ENCODE data around the gene LIMS2. TPM values are rescaled to one million over a fixed set of nuclear protein-coding genes. Genes with fewer than 3 reads are reported as not detected.

LIMS2 gene
- total and polyA plus RNA-seq, 2 experiments from 2014 or later = 1.6 to 3.5 TPM

DNA sequence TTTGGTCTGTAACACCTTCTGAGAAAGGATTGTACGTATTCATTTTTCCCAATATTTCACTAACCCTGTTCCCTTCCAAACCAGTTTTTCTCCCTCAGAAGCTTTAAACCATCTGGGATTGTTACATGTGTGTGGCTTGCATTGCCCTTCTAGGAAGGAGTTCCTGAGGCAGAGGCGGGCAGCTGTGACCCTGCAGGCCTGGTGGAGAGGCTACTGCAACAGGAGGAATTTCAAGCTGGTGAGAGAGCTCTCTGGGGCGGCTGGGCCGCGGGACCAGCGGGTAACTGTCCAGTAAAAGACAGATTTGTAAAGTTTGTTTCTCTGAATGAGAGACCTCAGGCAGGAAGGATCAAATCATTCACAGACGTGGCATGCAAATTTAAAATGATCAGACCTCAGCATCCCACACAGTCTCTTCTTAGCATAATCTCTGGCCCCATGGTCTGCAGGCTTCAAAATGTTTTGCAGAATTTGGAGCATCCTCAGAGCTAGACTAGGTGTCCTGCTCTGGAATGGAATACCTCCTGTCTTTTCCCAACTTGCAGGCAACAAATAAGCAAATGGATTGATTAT is 69.6 kb downstream of the LIMS2 start:
- Mint-ChIP-seq H3K4me3 (no peak overlapping the region), H3K27me3 (ENCODE audit: insufficient read depth, low read depth, poor library complexity) (peaks cover 7% of the 10 kb centered on the region), H3K36me3 (ENCODE audit: low read depth) (no peaks in the 10 kb centered on the region), H3K9me3 (no peaks in the 10 kb centered on the region), H3K27ac (no peak overlapping the region), H3K4me1 (no peaks in the 10 kb centered on the region)
- H3K4me2 ChIP-seq = no peak overlapping the region
- H3K36me3 ChIP-seq (ENCODE audit: insufficient read depth) = no peaks in the 10 kb centered on the region
- H3K4me1 ChIP-seq (ENCODE audit: insufficient read depth) = no peaks in the 10 kb centered on the region
- DNase-seq (ENCODE audit: low spot score) = no peak
- H3K27me3 ChIP-seq (ENCODE audit: insufficient read depth) = no peaks in the 10 kb centered on the region
- no peaks in the 10 kb centered on the region for H3F3A ChIP-seq (replicated peaks; ENCODE audit: low read depth)
- H3K9me2 ChIP-seq (ENCODE audit: insufficient read depth) = no peaks in the 10 kb centered on the region
- no peak overlapping the region for H3K4me3 ChIP-seq
- TF ChIP-seq CREB1 (CRISPR knock-in tag; IDR thresholded peaks at IDR 0.05; ENCODE audit: low read depth) = no peak
- no peak for TF ChIP-seq JUNB (IDR thresholded peaks at IDR 0.05; ENCODE audit: unreplicated experiment)
- no peak for TF ChIP-seq ZNF114 (CRISPR knock-in tag; IDR thresholded peaks at IDR 0.05)
- no peak for TF ChIP-seq POLR2AphosphoS5 (IDR thresholded peaks at IDR 0.05; ENCODE audit: low read depth)
- TF ChIP-seq, protein P1, sequence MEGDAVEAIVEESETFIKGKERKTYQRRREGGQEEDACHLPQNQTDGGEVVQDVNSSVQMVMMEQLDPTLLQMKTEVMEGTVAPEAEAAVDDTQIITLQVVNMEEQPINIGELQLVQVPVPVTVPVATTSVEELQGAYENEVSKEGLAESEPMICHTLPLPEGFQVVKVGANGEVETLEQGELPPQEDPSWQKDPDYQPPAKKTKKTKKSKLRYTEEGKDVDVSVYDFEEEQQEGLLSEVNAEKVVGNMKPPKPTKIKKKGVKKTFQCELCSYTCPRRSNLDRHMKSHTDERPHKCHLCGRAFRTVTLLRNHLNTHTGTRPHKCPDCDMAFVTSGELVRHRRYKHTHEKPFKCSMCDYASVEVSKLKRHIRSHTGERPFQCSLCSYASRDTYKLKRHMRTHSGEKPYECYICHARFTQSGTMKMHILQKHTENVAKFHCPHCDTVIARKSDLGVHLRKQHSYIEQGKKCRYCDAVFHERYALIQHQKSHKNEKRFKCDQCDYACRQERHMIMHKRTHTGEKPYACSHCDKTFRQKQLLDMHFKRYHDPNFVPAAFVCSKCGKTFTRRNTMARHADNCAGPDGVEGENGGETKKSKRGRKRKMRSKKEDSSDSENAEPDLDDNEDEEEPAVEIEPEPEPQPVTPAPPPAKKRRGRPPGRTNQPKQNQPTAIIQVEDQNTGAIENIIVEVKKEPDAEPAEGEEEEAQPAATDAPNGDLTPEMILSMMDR (conservative IDR thresholded peaks at IDR 0.05; ENCODE audit: low read depth in 2 of 2) = no peak
- TF ChIP-seq REST (IDR thresholded peaks at IDR 0.05; ENCODE audit: unreplicated experiment) = no peak
- no peak for TF ChIP-seq STAT1 (IDR thresholded peaks at IDR 0.05; ENCODE audit: unreplicated experiment)
- no peak for TF ChIP-seq EZH2 (IDR thresholded peaks at IDR 0.05; ENCODE audit: low read depth, unreplicated experiment)
- TF ChIP-seq ZNF331 (CRISPR knock-in tag; IDR thresholded peaks at IDR 0.05; ENCODE audit: low read depth) = no peak
- no peak for TF ChIP-seq EZH2phosphoT487 (IDR thresholded peaks at IDR 0.05; ENCODE audit: unreplicated experiment)
- TF ChIP-seq, protein P2, sequence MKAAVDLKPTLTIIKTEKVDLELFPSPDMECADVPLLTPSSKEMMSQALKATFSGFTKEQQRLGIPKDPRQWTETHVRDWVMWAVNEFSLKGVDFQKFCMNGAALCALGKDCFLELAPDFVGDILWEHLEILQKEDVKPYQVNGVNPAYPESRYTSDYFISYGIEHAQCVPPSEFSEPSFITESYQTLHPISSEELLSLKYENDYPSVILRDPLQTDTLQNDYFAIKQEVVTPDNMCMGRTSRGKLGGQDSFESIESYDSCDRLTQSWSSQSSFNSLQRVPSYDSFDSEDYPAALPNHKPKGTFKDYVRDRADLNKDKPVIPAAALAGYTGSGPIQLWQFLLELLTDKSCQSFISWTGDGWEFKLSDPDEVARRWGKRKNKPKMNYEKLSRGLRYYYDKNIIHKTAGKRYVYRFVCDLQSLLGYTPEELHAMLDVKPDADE (IDR thresholded peaks at IDR 0.05) = no peak
- no peak for TF ChIP-seq ZNF462 (CRISPR knock-in tag; IDR thresholded peaks at IDR 0.05)
- no peak for TF ChIP-seq NANOG (IDR thresholded peaks at IDR 0.05; ENCODE audit: borderline replicate concordance)
- H2AFZ ChIP-seq = peak overlapping the region; percentile 5; the same call in 1 of the 2 replicates
- H4K20me1 ChIP-seq (replicated peaks; ENCODE audit: insufficient read depth) = no peaks in the 10 kb centered on the region
- H3K27ac ChIP-seq (ENCODE audit: low read depth) = no peak overlapping the region
- ATAC-seq = no peak
- no peaks in the 10 kb centered on the region for H3K79me2 ChIP-seq (replicated peaks; ENCODE audit: insufficient read depth)
